ENCODE measurements around the gene HOXC11.

HOXC11 gene

GRCh38 chr12:53939141-53940108 lies 33.5 kb upstream of the HOXC11 start:
- no peak for DNase-seq (ENCODE audit: low spot score)
- no peak for TF ChIP-seq CTCF (IDR thresholded peaks at IDR 0.05; ENCODE audit: extremely low read depth, missing control alignments)

- TF ChIP-seq CTCF (IDR thresholded peaks at IDR 0.05; ENCODE audit: extremely low read depth, missing control alignments) = no peak
- DNase-seq (ENCODE audit: low spot score) = no peak
Measured at GRCh38 chr12:53940443-53941014, 32.4 kb upstream of the HOXC11 start.

- no peak for DNase-seq (ENCODE audit: low spot score)
- no peak for TF ChIP-seq CTCF (IDR thresholded peaks at IDR 0.05; ENCODE audit: extremely low read depth, missing control alignments)
Measured at GRCh38 chr12:53941187-53941586, 31.7 kb upstream of the HOXC11 start.

GRCh38 chr12:53941750-53942149 lies 31.2 kb upstream of the HOXC11 start:
- DNase-seq (ENCODE audit: low spot score) = no peak
- no peak for TF ChIP-seq CTCF (IDR thresholded peaks at IDR 0.05; ENCODE audit: extremely low read depth, missing control alignments)

GRCh38 chr12:53942467-53942997 lies 30.4 kb upstream of the HOXC11 start:
- TF ChIP-seq CTCF (IDR thresholded peaks at IDR 0.05; ENCODE audit: extremely low read depth, missing control alignments) = no peak
- DNase-seq (ENCODE audit: low spot score) = no peak

DNA sequence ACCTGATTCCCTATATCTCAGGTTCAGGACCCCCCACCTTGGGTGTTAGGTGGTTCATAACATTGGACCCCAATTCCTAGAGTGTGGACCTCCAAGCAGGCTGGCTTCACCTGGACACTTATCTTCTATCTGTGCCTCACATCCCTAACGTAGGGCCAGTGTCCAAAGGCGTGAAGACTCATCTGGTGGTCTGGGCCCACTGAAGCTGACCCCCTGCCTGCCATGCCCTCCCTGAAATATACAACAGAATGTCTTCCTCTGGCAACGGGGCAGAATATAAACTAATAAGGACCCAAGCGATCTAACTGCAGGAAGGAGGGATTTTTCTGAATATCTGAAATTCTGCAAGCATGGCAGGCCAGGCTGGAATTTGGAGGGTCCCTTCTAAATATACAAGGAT lies 28.7 kb upstream of the HOXC11 start:
- no peak for DNase-seq (ENCODE audit: low spot score)
- TF ChIP-seq CTCF (IDR thresholded peaks at IDR 0.05; ENCODE audit: extremely low read depth, missing control alignments) = no peak
